Glutamatergic neuron (in vitro differentiated cells): ENCODE data around the gene SIL1. TPM values are rescaled to one million over a fixed set of nuclear protein-coding genes. Genes with fewer than 3 reads are reported as not detected.

ENCODE experiments used
- DNase-seq: peaks from one replicate; pipeline ENCODE4 v3.0.0; 2022
- H3K27ac Mint-ChIP-seq: one replicate; pipeline ENCODE4 v1.8.0; 2020; ENCODE audit warnings: mild to moderate bottlenecking, mixed read lengths, inconsistent platforms; ENCODE audit not compliant: unreplicated experiment
- H3K27me3 Mint-ChIP-seq: one replicate; pipeline ENCODE4 v1.8.0; 2020; ENCODE audit warnings: mild to moderate bottlenecking, moderate library complexity, mixed read lengths, inconsistent platforms; ENCODE audit not compliant: unreplicated experiment
- H3K36me3 Mint-ChIP-seq: one replicate; pipeline ENCODE4 v1.8.0; 2020; ENCODE audit warnings: mild to moderate bottlenecking, mixed read lengths, inconsistent platforms; ENCODE audit not compliant: unreplicated experiment
- H3K4me1 Mint-ChIP-seq: one replicate; pipeline ENCODE4 v1.8.0; 2020; ENCODE audit warnings: mild to moderate bottlenecking, low read depth, mixed read lengths, inconsistent platforms; ENCODE audit not compliant: unreplicated experiment
- H3K4me3 Mint-ChIP-seq: one replicate; pipeline ENCODE4 v1.8.0; 2020; ENCODE audit warnings: mild to moderate bottlenecking, mixed read lengths, inconsistent platforms; ENCODE audit not compliant: unreplicated experiment
- H3K9me3 Mint-ChIP-seq: one replicate; pipeline ENCODE4 v1.8.0; 2020; ENCODE audit warnings: mild to moderate bottlenecking, moderate library complexity, mixed read lengths, inconsistent platforms; ENCODE audit not compliant: unreplicated experiment
- total RNA-seq: library from RNA; stranded (reverse); fragmentation: NEBNext Ultra II Directional; extraction: Animal tissue kit (Norgen Biotek cat#: 25700); gene quantifications from one replicate; pipeline ENCODE4 v1.2.1, GENCODE V29; 2021; ENCODE audit not compliant: unreplicated experiment
- TF ChIP-seq, protein P1 (sequence below): fragments of 200-600 bp; sonication (generic); IDR thresholded peaks from one replicate; pipeline ENCODE4 v1.5.0; 2021; ENCODE audit not compliant: partially characterized antibody, unreplicated experiment

The SIL1 gene
- total RNA-seq, 1 donor from 2014 or later = 15.9 TPM

DNA sequence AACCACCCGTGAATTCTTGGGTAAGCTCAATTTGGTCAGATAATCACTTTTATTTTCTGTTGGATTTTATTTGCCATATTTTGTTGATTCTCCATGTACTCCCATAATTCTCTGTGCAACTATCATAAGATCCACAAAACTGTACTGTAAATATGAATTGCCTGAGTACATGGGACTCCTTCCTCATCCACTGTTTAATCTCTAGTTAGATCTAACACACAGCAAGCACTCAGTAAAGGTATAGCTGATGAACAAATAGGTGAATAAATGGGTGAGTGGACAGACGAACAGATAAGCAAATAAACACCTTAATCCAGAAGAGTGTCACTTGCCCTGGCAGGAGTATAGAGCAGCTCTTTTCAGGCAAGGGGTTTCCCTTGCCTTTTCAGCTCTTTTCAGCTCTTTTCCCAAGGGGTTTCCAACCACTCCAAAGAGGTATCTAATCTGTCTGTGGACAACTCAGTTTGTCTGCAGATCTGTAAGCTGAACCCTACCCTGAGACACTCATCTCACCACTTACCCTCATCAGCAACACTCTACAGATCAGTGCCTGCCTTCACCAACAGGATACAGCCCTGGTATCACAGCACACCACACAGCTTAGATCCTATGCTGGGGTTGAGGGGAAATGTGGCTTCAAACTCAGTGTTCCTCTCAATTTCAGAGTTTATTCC is 51.2 kb downstream of the SIL1 start:
- Mint-ChIP-seq H3K27ac (peak overlapping the region; percentile 36), H3K4me3 (no peak overlapping the region), H3K4me1 (peaks cover 13% of the 10 kb centered on the region), H3K27me3 (peaks cover 1% of the 10 kb centered on the region), H3K9me3 (no peaks in the 10 kb centered on the region), H3K36me3 (no peaks in the 10 kb centered on the region)
- TF ChIP-seq, protein P1, sequence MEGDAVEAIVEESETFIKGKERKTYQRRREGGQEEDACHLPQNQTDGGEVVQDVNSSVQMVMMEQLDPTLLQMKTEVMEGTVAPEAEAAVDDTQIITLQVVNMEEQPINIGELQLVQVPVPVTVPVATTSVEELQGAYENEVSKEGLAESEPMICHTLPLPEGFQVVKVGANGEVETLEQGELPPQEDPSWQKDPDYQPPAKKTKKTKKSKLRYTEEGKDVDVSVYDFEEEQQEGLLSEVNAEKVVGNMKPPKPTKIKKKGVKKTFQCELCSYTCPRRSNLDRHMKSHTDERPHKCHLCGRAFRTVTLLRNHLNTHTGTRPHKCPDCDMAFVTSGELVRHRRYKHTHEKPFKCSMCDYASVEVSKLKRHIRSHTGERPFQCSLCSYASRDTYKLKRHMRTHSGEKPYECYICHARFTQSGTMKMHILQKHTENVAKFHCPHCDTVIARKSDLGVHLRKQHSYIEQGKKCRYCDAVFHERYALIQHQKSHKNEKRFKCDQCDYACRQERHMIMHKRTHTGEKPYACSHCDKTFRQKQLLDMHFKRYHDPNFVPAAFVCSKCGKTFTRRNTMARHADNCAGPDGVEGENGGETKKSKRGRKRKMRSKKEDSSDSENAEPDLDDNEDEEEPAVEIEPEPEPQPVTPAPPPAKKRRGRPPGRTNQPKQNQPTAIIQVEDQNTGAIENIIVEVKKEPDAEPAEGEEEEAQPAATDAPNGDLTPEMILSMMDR = no peak
- DNase-seq = no peak

DNA sequence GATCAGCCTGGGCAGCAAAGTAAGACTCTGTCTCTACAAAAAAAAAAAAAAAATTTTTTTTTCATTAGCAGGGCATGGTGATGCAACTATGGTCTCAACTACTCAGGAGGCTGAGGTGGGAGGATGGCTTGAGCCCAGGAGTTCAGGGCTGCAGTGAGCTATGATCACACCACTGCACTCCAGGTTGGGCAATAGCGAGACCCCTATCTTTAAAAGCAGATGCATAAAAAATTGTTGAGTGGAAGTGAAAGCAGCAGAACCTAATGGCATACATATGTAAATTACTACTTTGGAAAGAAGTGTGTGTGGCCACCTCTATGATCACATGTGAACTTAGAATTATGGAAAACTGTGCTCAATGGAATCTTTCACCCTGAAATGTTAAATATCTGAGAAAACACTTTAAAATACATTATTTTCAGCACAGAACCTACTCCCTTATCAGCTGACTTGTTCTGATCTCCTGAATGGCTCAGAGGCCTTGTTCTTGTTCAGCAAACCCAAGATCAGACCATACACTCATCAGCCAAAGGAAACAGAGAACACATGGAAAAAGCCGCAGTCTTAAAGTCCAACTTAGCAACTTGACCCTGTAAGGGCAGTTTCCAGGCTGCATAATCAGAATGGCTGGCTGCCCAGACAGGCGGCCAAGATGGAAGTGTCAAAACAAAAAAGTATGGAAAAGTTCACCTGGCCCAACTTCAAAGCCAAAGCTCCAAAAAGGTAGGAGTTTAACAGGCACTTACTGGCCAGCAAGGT is 56.5 kb downstream of the SIL1 start:
- TF ChIP-seq, protein P1 = no peak
- Mint-ChIP-seq H3K4me3 (no peak overlapping the region), H3K36me3 (no peaks in the 10 kb centered on the region), H3K4me1 (peaks cover 21% of the 10 kb centered on the region), H3K27ac (no peak overlapping the region), H3K27me3 (peaks cover 2% of the 10 kb centered on the region), H3K9me3 (peaks cover 2% of the 10 kb centered on the region)
- DNase-seq = no peak

DNA sequence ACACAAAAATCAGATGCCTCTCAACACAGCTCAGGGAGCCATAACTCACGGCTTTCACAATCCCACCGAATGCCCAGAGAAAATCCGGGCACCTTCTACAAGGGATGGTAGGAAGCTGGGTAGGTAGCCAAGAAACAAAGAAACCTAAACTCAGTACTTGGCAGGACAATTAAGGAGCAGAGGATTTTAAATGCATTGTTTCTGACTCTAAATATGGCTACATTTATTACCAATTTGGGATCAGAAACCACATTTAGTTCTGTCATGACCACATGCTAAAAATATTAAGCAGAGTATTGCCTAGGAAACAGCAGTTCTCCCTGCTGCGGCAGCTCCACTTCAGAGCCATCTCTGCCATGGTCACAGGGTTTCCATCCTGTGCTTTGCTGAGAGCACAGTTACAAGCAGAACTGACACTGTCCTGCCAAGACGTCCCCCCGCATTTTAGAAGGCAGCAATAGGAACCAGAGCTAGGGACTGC is 57.5 kb downstream of the SIL1 start:
- peaks cover 3% of the 10 kb centered on the region for H3K9me3 Mint-ChIP-seq
- peaks cover 2% of the 10 kb centered on the region for H3K27me3 Mint-ChIP-seq
- no peak overlapping the region for H3K27ac Mint-ChIP-seq
- peaks cover 24% of the 10 kb centered on the region for H3K4me1 Mint-ChIP-seq
- no peaks in the 10 kb centered on the region for H3K36me3 Mint-ChIP-seq
- H3K4me3 Mint-ChIP-seq = no peak overlapping the region
- TF ChIP-seq, protein P1 = no peak
- DNase-seq = no peak

DNA sequence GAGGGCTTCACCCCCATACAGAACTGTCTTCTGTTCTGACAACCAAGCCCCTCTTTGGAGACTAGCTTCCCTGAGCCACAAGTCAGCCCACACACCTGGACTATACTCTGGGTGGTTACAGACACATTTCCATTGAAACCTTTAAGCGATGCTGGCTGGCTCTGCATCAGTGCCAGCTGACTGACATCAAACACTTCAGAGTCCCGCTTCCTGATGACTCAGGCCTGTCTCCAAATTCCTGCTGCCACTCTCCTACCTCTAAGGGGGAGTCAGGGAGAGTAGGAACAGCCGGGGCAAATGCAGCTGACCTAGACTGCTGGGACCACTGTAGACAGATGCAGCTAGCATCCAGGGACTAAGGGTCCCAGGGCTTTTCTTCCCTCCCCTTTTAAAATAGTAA is 59.4 kb downstream of the SIL1 start:
- DNase-seq = peak; percentile 27
- no peaks in the 10 kb centered on the region for H3K36me3 Mint-ChIP-seq
- H3K4me1 Mint-ChIP-seq = peaks cover 30% of the 10 kb centered on the region
- H3K9me3 Mint-ChIP-seq = peaks cover 6% of the 10 kb centered on the region
- no peak overlapping the region for H3K27ac Mint-ChIP-seq
- TF ChIP-seq, protein P1 = no peak
- no peak overlapping the region for H3K4me3 Mint-ChIP-seq
- H3K27me3 Mint-ChIP-seq = peaks cover 2% of the 10 kb centered on the region

DNA sequence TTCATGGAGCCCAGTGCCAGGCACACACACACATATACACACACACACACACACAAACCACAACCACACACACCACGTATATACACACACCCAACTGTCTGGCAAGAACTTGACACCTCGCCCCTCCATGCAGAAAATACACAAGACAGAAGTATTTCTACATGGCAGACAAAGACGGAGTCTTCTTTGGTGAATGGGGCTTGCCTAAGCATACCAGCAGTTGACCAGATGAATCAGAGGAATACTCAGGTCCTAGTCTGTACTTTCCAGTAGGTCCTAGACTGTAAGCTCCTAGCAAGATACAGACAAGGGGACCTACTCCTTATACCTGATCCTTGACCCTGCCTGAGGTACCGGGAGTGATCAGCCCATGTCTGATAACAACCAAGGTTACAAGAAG is 60.1 kb downstream of the SIL1 start:
- H3K27me3 Mint-ChIP-seq = peaks cover 2% of the 10 kb centered on the region
- H3K36me3 Mint-ChIP-seq = no peaks in the 10 kb centered on the region
- H3K9me3 Mint-ChIP-seq = peaks cover 6% of the 10 kb centered on the region
- DNase-seq = no peak
- H3K27ac Mint-ChIP-seq = peak overlapping the region; percentile 86
- TF ChIP-seq, protein P1 = no peak
- peak overlapping the region; percentile 16 for H3K4me3 Mint-ChIP-seq
- H3K4me1 Mint-ChIP-seq = peaks cover 37% of the 10 kb centered on the region
